ENCODE results near the gene NXN.
"Not testable (repeated sequence)": the region's sequence is repeated elsewhere in the genome, so short reads cannot be mapped to it uniquely, and the experiment has no call there.

NXN gene

GRCh38 chr17:781805-782731 is 197.5 kb downstream of the NXN start, which contains the start of the genes GLOD4 and MRM3:
GLOD4 (minus strand) TSS chr17:782280; CDS start chr17:782255, 25 bp downstream.
MRM3 (plus strand) TSS chr17:782353; CDS start chr17:782379, 26 bp downstream.
- DNase-seq (ENCODE audit: low read depth in 1 of 2, low spot score in 1 of 2): peak; percentile 91 to 97

- DNase-seq (ENCODE audit: low read depth in 1 of 2, low spot score in 1 of 2): no peak
Measured at GRCh38 chr17:778096-778495, 201.5 kb downstream of the NXN start.

DNA sequence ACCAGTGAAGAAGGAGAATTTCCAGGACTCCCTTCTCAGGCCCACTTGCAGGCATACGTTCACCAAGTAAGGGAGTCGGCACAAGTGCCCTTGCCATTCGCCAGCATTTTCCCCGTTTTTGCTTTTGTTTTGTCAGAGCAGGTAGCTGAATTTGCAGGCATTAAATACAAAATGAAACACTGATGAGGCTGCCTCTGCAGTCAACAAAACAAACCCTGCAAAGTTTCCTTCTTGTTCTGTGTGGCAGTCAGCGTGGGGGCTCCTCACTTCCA is 205.3 kb downstream of the NXN start:
- no peak for DNase-seq (ENCODE audit: low read depth in 1 of 2, low spot score in 1 of 2)

GRCh38 chr17:773467-774312 is 205.9 kb downstream of the NXN start:
- no peak for DNase-seq (ENCODE audit: low read depth in 1 of 2, low spot score in 1 of 2)

- no peak for DNase-seq (ENCODE audit: low read depth in 1 of 2, low spot score in 1 of 2)
Measured at GRCh38 chr17:773016-773415, 206.6 kb downstream of the NXN start.

DNA sequence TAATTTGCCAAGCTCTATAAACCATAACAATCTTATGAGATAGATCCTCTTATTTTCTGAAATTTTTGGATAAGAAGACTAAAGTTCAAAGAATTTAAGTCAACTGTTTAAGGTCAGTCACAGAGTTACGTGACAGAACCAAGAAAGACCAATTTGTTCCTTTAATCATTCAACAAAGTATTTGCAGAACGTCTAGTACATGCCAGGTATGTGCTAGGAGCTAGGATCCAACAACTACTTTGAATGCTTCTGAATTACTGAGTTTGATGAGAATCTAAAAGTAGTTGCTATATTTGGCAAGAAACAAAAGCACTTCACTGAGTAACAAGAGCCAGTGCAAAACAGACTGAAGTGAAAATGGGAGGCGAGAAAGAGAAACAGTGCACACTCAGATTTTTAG is 212.5 kb downstream of the NXN start:
- DNase-seq (ENCODE audit: low read depth in 1 of 2, low spot score in 1 of 2): no peak

DNA sequence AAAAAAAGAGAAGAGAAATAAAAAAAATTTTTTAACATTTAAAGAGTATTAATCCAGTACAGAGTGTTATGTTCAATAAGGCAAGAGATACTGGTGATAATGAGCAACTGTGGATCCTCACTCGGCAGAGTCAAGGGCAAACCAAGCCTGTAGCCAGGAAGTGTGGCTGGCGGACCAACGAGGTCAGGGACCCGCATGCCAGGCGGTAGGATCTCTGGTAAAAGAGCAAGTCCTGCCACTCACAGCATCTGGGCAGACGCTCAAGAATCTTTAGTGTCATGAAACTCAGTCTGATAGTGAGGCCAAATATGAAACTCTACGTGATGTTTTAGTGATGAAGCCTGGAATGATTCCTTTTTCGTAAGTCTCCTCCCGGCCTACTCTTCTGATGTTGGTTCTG is 219.2 kb downstream of the NXN start:
- no peak for DNase-seq (ENCODE audit: low read depth in 1 of 2, low spot score in 1 of 2)

- no peak for DNase-seq (ENCODE audit: low read depth in 1 of 2, low spot score in 1 of 2)
Measured at GRCh38 chr17:759964-760363, 219.6 kb downstream of the NXN start.

DNA sequence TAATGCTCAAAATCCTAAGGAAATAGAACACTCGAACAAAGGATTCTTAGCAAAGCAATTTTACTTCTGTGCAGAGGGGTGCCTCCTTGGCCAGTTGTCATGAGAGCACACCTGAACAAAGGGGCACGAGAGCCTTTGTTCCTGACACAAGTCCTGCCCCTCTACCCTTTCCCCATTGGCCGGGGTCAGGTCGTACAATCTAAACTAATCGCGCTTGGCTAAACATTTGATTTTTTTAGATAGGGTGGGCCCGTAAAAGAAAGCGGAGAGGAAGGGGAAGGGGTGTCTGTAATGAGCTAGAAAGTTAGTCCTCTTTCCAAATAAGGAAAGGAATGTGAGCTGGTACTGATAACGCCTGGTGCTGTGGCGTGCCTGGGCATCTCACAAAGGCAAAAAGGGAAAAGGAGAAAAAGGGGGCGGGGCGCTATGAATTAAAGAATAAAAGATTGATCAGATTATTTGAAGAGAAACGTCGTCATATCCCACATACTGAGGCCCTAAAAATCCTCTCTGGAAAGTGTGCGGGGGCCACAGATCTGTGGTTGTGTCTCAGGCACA is 223.5 kb downstream of the NXN start:
- DNase-seq (ENCODE audit: low read depth in 1 of 2, low spot score in 1 of 2): not testable (repeated sequence)

DNA sequence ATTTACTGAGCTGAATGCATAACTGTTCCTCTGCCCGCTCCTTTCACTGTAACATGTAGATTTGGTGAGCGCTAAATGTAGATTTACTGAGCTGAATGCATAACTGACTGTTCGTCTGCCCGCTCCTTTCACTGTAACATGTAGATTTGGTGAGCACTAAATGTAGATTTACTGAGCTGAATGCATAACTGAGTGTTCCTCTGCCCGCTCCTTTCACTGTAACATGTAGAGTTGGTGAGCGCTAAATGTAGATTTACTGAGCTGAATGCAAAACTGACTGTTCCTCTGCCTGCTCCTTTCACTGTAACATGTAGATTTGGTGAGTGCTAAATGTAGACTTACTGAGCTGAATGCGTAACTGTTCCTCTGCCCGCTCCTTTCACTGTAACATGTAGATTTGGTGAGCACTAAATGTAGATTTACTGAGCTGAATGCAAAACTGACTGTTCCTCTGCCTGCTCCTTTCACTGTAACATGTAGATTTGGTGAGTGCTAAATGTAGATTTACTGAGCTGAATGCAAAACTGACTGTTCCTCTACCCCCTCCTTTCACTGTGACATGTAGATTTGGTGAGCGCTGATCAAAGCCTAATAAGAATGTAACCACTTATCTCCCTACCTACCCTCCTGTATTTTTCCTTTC is 224.1 kb downstream of the NXN start:
- not testable (repeated sequence) for DNase-seq (ENCODE audit: low read depth in 1 of 2, low spot score in 1 of 2)

- DNase-seq (ENCODE audit: low read depth in 1 of 2, low spot score in 1 of 2): no peak
Measured at GRCh38 chr17:753418-753817, 226.2 kb downstream of the NXN start.

GRCh38 chr17:752620-753219 is 226.9 kb downstream of the NXN start:
- peak in 1 of 2 donors; percentile 17 for DNase-seq (ENCODE audit: low read depth in 1 of 2, low spot score in 1 of 2)

- peak; percentile 95 to 100 for DNase-seq (ENCODE audit: low read depth in 1 of 2, low spot score in 1 of 2)
Measured at GRCh38 chr17:752002-752619, 227.5 kb downstream of the NXN start, which contains the start of gene GEMIN4. GEMIN4 (minus strand) TSS chr17:752264; CDS start chr17:752142, 122 bp downstream.

DNA sequence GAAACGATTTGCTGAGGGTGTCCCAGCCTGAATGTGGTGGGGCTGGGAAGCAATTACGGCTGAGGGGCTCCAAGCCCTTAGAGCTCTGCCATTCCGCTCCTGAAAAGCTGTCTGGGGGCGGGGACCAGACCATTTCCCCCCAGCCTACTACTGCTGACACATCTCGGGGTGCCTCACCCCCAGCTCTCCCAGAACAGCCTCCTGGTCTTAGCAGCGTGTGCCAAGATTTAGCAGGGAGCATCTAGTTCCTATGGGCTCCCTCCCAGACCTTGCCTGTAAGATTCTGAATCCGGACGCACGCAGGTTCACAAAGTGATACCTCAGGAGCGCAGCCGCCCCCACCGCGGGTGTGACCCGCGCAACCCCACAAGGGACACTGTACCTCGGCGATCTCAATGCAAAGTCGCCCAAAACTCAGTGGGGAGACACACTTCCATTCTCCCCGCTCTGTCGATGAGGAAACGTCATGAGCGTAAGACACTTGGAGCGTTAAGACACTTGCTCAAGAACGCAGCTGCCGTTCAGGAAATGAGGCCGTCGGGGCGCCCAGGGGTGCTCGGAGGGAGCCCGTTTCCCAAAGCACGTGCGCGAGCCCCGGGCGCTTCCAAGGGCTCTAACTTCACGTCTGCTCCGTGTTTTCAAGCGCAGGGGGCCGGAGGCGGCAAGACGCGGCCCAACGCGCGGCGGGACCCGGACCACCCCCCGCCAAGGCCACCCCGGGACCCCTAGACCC is 228.1 kb downstream of the NXN start:
- peak in 1 of 2 donors; percentile 31 for DNase-seq (ENCODE audit: low read depth in 1 of 2, low spot score in 1 of 2)

- no peak for DNase-seq (ENCODE audit: low read depth in 1 of 2, low spot score in 1 of 2)
Measured at GRCh38 chr17:750431-751037, 229.0 kb downstream of the NXN start.

- DNase-seq (ENCODE audit: low read depth in 1 of 2, low spot score in 1 of 2): not testable (repeated sequence)
Measured at GRCh38 chr17:749359-749758, 230.2 kb downstream of the NXN start.
